ENCODE measurements around the gene MMP21. TPM values are rescaled to one million over a fixed set of nuclear protein-coding genes. Genes with fewer than 3 reads are reported as not detected.

Gene MMP21
- total RNA-seq, 1 experiment from 2014 or later, result 0.24 TPM

DNA sequence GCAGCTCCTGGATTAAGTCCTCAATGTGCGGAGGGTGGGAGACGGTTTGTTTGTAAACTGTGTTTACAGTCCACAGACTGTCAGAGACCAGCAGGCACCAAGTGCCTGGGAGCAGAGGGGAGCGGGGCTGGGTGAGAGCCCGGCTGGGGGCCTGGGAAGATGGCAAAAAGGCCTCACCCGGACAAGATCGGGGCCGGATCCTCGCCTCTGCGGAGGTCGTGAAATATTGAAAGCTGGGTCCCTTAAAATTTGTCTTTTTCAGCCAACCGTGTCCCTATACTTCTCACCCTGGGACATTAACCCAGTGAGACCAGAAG is 2.8 kb downstream of the MMP21 start:
- Mint-ChIP-seq H3K9me3 (ENCODE audit: low read depth, unreplicated experiment) (peaks cover 3% of the 10 kb centered on the region), H3K36me3 (ENCODE audit: insufficient read depth, unreplicated experiment) (no peaks in the 10 kb centered on the region), H3K4me1 (ENCODE audit: low read depth, unreplicated experiment) (no peaks in the 10 kb centered on the region), H3K4me3 (ENCODE audit: low read depth, unreplicated experiment) (no peak overlapping the region), H3K27me3 (ENCODE audit: unreplicated experiment) (peaks cover 22% of the 10 kb centered on the region), H3K27ac (ENCODE audit: unreplicated experiment) (no peak overlapping the region)
- no peak for TF ChIP-seq CTCF (IDR thresholded peaks at IDR 0.05; ENCODE audit: unreplicated experiment)
- CTCF ChIA-PET, result no interaction called here
- intact Hi-C loops (cut with micrococcal nuclease; ENCODE audit: unreplicated experiment), result no loop called here
- no peak for DNase-seq
- BruUV-seq (replicated peaks), result no TSS peak

DNA sequence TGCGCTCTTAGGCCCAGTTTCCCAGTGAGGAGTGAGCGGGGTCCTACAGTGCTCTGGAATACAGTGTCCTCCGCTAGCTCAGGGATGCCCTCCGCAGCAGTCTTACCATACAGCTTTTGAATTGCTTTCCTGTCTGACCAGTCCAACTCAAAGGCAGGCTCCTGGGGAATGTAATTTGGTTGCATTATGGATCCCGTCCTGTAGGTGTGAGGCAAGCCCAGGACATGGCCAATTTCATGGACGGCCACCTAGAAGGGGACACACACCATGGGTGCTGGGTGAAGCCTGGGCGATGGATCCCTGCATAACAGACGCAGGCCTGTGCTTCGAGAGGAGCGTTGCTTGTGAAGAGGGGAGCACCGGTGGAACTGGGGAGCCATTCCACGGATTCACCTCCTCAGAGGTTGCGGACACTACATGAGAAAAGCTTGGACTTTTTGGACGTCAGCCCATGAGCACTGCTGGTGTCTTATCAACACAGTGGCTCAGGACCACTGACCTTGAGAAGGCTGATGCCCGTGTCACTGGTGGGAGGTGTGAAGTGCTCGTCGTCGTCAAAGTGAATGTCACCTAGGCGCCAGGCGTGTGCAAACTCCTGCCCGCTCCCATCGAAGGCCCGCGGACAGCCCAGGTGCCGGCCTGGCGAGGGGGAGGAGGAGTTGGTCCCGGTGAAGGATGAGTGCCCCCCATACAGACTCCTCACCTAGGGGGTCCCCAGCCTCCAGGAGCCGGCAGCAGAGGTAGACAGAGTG is 3.3 kb downstream of the MMP21 start:
- no peak for TF ChIP-seq CTCF (IDR thresholded peaks at IDR 0.05; ENCODE audit: unreplicated experiment)
- BruUV-seq (replicated peaks), result no TSS peak
- Mint-ChIP-seq H3K36me3 (ENCODE audit: insufficient read depth, unreplicated experiment) (no peaks in the 10 kb centered on the region), H3K27ac (ENCODE audit: unreplicated experiment) (no peak overlapping the region), H3K27me3 (ENCODE audit: unreplicated experiment) (peaks cover 17% of the 10 kb centered on the region), H3K9me3 (ENCODE audit: low read depth, unreplicated experiment) (peaks cover 3% of the 10 kb centered on the region), H3K4me3 (ENCODE audit: low read depth, unreplicated experiment) (no peak overlapping the region), H3K4me1 (ENCODE audit: low read depth, unreplicated experiment) (no peaks in the 10 kb centered on the region)
- CTCF ChIA-PET, result no interaction called here
- intact Hi-C loops (cut with micrococcal nuclease; ENCODE audit: unreplicated experiment), result no loop called here
- DNase-seq, result no peak

GRCh38 chr10:125770844-125771243 is 4.8 kb downstream of the MMP21 start:
- no peak for DNase-seq
- BruUV-seq (replicated peaks), result no TSS peak
- TF ChIP-seq CTCF (IDR thresholded peaks at IDR 0.05; ENCODE audit: unreplicated experiment), result no peak
- Mint-ChIP-seq H3K9me3 (ENCODE audit: low read depth, unreplicated experiment) (peaks cover 3% of the 10 kb centered on the region), H3K4me3 (ENCODE audit: low read depth, unreplicated experiment) (no peak overlapping the region), H3K36me3 (ENCODE audit: insufficient read depth, unreplicated experiment) (peaks cover 4% of the 10 kb centered on the region), H3K4me1 (ENCODE audit: low read depth, unreplicated experiment) (no peaks in the 10 kb centered on the region), H3K27me3 (ENCODE audit: unreplicated experiment) (peaks cover 13% of the 10 kb centered on the region), H3K27ac (ENCODE audit: unreplicated experiment) (no peak overlapping the region)
- CTCF ChIA-PET, result interaction anchor here (0.7 kb wide), 1 partner anchor 1379 kb away, joined by 4 read pairs; no protein-coding TSS in a partner anchor
- intact Hi-C loops (cut with micrococcal nuclease; ENCODE audit: unreplicated experiment), result no loop called here

- Mint-ChIP-seq H3K27me3 (ENCODE audit: unreplicated experiment) (peaks cover 5% of the 10 kb centered on the region), H3K27ac (ENCODE audit: unreplicated experiment) (no peak overlapping the region), H3K4me3 (ENCODE audit: low read depth, unreplicated experiment) (no peak overlapping the region), H3K36me3 (ENCODE audit: insufficient read depth, unreplicated experiment) (peaks cover 7% of the 10 kb centered on the region), H3K4me1 (ENCODE audit: low read depth, unreplicated experiment) (no peaks in the 10 kb centered on the region), H3K9me3 (ENCODE audit: low read depth, unreplicated experiment) (peaks cover under 1% of the 10 kb centered on the region)
- no TSS peak for BruUV-seq (replicated peaks)
- DNase-seq, result no peak
- CTCF ChIA-PET, result no interaction called here
- intact Hi-C loops (cut with micrococcal nuclease; ENCODE audit: unreplicated experiment), result no loop called here
- TF ChIP-seq CTCF (IDR thresholded peaks at IDR 0.05; ENCODE audit: unreplicated experiment), result no peak
These were observed 6.4 kb downstream of the MMP21 start for GRCh38 chr10:125769175-125769574.
